Choroid plexus epithelial cell (primary cell): Measurements from ENCODE around the gene CD38.
A peak's percentile ranks its signal among the peaks of the same experiment; 100 is the strongest.
"Not testable (repeated sequence)": the region's sequence is repeated elsewhere in the genome, so short reads cannot be mapped to it uniquely, and the experiment has no call there.

Experiments used
- DNase-seq: peaks from one replicate; pipeline ENCODE4 v3.0.0-alpha.2; 2010; ENCODE audit warnings: low read depth
- H3K4me3 ChIP-seq: 2 replicates; pipeline ENCODE4 v1.5.1; 2011; ENCODE audit warnings: low read depth, mild to moderate bottlenecking, control low read depth, low read length, moderate library complexity
- TF ChIP-seq, protein P1 (sequence below): conservative IDR thresholded peaks from 2 replicates; pipeline ENCODE4 v1.5.1; 2011; ENCODE audit warnings: low read depth, mild to moderate bottlenecking, control low read depth, inconsistent platforms, low read length, moderate library complexity

Gene CD38

DNA sequence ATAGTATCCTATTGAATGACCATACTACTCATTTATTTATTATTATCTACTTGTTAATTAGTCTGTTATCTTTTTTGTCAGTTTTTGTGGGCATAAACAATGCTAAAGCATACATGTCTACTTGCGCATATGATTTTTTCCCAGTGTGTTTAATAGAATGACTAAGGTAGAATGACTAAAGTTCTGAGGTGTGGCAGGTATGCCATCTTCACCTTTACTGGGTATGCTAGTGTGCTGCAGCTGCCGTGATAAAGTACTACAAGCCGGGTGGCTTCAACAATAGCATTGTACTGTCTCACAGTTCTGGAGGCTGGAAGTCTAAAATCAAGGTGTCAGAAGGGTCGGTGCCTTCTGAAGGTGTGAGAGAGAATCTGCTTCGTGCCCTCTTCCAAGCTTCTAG lies 19.2 kb downstream of the CD38 start:
- H3K4me3 ChIP-seq = no peak overlapping the region

DNA sequence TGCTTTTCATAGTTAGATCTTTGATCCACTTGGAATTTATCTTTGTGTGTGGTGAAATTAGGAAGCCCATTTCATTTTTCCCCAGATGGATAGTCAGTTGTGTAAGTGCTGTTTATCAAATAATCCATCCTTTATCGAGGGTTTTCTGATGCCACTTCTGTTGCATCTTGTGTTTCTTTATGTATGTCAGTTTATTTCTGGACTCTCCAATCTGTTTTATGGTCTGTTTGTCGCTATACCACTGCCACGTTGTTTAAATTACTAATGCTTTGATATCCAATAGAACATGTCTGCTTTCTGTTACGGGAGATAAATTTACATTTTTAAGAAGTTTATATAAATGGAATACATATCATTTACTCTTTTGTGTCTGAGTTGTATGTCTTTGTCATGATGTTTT lies 21.0 kb downstream of the CD38 start:
- no peak overlapping the region for H3K4me3 ChIP-seq
- DNase-seq = no peak
- TF ChIP-seq, protein P1, sequence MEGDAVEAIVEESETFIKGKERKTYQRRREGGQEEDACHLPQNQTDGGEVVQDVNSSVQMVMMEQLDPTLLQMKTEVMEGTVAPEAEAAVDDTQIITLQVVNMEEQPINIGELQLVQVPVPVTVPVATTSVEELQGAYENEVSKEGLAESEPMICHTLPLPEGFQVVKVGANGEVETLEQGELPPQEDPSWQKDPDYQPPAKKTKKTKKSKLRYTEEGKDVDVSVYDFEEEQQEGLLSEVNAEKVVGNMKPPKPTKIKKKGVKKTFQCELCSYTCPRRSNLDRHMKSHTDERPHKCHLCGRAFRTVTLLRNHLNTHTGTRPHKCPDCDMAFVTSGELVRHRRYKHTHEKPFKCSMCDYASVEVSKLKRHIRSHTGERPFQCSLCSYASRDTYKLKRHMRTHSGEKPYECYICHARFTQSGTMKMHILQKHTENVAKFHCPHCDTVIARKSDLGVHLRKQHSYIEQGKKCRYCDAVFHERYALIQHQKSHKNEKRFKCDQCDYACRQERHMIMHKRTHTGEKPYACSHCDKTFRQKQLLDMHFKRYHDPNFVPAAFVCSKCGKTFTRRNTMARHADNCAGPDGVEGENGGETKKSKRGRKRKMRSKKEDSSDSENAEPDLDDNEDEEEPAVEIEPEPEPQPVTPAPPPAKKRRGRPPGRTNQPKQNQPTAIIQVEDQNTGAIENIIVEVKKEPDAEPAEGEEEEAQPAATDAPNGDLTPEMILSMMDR = no peak

More for the DNA sequence above, 19.2 kb downstream of the CD38 start:
- no peak for DNase-seq
- TF ChIP-seq, protein P1 = no peak

DNA sequence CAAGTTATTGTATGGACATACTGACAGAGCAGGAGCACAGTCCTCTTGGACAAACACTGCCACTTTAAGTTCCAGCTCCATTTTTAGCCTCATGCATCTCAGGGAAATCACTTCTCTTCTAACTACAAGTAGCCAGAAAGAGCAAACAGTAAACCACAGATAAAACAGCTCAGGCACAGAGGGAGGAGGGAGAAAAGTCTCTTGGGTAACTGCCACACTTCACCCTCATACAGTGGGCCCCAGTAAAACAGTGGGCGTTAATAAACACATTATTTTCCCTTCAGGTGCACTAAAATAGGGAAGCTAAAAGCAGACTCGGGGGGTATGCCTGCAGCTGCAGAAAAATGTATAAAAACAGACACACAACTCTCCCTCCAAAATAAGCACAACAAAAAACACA lies 21.6 kb downstream of the CD38 start:
- DNase-seq = no peak
- TF ChIP-seq, protein P1 = no peak
- no peak overlapping the region for H3K4me3 ChIP-seq

DNA sequence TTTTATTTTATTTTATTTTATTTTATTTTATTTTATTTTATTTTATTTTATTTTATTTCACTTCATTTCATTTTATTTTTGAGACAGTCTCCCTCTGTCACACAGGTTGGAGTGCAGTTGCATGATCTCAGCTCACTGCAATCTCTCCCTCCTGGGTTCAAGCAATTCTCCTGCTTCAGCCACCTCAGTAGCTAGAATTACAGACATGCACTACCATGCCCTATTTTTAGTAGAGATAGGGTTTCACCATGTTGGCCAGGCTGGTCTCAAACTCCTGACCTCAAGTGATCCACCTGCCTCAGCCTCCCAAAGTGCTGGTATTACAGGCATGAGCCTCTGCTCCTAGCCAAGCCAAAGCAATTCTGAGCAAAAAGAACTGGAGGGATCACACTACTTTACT lies 24.4 kb downstream of the CD38 start:
- not testable (repeated sequence) for DNase-seq

DNA sequence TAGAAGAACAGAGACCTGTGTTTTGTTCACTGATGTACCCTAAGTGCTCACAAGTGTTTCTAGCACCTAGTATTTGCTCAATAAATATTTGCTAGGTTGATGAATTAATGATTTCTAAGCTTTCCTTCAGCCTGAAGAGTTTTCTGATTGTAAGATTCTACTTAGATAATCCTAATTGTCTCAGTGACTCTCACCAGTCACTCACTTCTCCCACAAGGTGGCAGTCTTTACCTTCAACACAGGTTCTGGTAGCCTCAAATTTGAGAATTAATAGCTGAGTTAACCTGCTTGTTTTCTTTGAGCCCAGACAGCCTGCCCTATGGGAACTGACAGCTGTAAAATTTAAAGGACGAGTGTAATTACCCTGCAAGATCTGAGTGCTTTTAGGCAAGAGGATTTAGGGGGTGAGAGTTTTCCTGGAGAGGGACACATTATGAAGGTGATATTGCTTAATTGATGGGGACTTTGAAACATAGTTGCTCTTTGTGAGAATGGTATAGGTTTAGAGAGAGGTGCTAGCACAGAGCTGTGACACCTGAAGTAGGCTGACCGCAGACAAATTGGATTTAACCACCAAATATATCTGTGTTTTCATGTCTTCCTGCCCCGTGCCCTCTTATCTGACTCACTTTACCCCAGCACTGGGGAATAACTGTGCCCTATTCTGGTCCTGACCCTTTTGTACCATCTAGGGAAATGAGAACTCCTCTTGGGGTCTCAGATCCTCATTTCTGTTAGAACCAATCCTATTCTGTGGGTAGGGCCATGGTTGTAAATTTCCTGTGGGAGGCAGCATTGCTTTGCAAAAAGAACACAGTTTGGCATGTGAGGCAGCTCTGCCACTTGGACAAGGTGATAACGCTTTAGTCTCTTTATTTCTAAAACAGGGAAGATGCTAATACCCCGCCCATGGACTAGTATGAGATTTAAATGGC lies 27.7 kb downstream of the CD38 start:
- TF ChIP-seq, protein P1 = peak; percentile 84
- peak; percentile 88 for DNase-seq
- H3K4me3 ChIP-seq = no peak overlapping the region

More for the DNA sequence above, 24.4 kb downstream of the CD38 start:
- H3K4me3 ChIP-seq = not testable (repeated sequence)

DNA sequence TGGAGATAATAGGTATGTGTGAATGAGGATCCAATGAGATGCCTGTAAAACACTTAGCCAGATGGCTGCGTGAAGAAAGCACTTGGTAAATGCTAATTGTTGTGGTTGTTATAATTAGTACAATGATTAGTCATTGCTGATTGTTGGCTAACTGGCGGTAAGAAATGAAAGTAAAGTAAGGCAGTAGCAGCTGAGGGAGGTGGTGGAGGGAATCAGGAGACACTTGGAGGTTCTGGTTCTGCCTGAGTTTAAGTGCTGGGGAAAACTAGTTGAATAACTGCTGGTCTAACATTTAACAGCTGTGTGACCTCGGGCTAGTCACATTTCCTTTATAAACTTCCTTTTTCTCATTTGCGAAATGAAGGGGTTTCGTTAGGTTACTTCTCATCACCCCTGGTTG lies 30.9 kb downstream of the CD38 start:
- no peak for DNase-seq
- no peak overlapping the region for H3K4me3 ChIP-seq
- TF ChIP-seq, protein P1 = no peak

DNA sequence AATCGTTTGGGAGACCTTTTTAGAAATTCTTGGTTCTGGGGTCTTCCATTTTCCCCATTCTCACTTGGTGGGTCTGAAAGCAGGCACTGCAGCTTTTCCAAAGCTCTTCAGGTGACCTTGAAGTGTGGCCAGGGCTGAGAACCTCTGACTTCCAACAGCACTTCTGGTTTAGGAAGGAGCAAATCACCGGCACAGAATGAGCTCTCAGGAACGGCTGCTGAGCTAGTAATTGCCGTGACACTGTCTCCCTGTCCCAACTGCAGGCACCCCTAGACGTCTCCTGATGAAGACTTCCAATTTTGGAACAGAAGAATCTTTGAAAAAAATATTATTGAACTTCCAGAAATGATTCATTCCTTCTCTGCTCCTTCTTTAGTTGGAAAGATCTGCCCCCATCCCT lies 31.3 kb downstream of the CD38 start:
- no peak for DNase-seq
- TF ChIP-seq, protein P1 = no peak
- H3K4me3 ChIP-seq = no peak overlapping the region
